CD4-positive, alpha-beta T cell treated with Interleukin-4 for 4 hours (primary cell): ENCODE results near the gene IL1RAPL1.
"Not testable (repeated sequence)": the region's sequence is repeated elsewhere in the genome, so short reads cannot be mapped to it uniquely, and the experiment has no call there.

Experiments
- DNase-seq: peaks from one replicate; pipeline ENCODE4 v3.0.0-alpha.2; 2020

IL1RAPL1 gene

DNA sequence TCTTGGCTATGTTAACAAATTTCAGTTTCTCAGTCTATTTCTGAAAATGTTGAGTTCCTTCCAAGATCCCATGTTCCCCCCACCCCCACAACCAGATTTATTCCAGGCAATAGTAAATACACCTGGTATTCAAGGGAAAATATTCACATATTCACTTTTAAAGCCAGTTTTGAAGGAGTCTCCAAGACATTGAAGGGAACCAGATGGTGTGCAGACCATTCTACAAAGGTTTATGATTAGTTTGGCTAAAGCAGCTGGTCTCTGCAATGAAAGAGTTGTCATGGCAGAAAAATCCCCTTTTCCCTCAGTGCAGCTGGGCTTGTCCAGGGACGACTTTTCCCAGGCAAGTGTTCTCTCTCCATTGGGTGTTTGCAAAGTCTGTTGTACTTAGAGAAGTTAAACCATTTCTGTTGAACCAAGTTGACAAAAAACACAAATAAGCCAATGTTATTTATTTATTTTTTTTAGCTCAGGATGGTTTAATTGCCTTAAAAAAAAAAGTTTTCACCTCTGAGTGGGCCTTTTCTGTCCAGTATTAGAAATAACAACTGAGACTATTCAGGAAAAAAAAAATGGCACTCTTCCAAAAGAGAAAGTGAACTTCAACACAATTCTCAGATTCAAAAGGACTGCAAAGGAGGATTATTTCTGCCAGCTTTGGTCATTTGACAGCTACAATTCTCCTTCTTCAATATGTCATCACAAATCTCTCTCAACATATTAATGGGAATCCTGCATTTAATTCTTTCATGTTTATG is 410.6 kb downstream of the IL1RAPL1 start:
- no peak for DNase-seq

DNA sequence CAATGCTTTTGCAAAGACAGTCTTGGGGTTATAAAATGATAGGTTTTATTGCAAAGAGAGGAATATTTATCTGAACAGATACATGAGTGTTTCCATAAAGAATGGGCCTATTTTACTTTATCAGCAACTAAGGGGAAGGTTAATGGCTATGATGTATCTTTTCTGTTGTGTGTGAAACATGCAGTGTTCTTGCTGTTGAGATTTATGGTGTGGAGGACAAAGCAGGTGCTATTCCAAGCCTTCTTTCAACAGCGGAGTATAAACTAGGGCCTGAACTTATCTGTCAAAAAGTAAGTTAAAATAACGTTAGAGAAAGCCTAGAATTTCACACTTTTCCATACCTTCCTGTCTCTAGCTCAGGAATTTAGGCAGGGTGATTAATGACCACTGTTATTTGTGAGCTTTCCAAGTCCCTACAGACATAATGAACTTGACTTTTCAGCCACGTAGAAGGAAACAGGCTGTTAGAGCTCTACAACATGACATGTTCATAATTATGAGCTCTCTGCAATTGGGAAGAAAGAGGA is 411.4 kb downstream of the IL1RAPL1 start:
- no peak for DNase-seq

DNA sequence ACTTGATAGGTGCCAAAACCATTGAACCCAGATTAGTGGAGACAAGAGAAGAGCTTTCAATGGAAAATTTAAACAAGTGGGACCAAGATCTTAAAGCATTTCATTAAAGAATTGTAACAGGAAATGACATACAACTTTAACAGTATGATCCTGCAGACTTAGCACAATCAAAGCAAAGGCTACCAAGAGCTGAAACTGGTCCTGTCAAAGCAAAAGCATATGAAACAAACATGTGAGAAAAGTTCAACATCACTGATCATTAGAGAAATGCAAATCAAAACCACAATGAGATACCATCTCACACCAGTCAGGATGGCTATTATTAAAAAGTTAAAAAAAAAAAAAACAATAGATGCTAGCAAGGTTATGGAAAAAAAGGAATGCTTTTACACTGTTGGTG is 425.6 kb downstream of the IL1RAPL1 start:
- no peak for DNase-seq

DNA sequence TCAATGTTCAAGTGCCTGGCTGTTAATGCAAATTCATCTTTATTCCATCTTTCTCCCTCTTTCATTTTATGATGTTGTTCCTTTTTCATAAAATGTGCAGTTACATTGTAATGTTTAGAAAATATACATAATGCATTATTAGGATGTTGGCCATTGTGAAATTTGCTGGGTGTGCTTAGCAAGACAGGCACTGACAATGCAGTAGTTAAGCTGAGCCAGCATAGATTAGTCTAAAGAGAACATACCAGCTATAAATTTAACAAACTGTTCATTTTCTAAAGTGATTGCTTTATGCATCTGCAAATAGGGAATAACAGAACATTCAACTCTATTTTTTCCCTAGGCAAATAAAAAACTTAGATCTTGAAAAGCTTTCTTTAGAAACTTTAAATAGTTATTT is 436.0 kb downstream of the IL1RAPL1 start:
- DNase-seq: no peak

DNA sequence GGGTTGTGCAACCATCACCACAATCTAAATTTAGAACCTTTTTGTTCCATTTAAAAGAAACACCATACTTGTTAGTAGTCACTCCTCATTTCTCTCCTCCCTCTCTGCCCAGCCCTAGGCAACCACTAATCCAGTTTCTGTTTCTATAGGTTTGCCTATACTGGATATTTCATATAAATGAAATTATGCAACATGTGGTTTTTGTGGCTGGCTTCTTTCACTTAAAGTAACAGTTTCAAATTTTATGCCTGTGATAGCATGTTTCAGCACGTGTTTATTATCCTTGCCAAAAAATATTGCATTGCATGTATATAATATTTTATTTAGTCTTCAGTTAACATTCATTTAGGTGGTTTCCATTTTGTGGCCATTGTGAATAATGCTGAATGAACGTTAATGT is 437.6 kb downstream of the IL1RAPL1 start:
- no peak for DNase-seq

DNA sequence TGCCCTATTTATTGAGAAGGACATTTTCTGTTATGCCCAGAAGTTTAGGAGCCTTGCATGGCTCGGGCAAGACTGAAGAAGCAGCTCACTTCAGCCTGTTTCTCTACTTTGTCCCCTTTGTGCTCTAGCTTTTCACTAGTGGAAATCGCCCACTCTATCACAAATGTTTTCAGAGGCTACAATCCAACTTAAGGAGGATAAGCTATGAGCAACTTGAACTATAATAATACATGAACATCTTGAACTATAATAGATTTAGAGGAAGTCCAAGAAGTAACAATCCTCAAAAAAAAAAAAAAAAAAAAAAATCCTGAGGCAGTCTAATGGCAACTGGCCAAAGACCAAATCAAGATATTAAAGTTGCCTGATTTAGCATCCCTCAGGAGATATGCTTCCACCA is 452.3 kb downstream of the IL1RAPL1 start:
- no peak for DNase-seq

DNA sequence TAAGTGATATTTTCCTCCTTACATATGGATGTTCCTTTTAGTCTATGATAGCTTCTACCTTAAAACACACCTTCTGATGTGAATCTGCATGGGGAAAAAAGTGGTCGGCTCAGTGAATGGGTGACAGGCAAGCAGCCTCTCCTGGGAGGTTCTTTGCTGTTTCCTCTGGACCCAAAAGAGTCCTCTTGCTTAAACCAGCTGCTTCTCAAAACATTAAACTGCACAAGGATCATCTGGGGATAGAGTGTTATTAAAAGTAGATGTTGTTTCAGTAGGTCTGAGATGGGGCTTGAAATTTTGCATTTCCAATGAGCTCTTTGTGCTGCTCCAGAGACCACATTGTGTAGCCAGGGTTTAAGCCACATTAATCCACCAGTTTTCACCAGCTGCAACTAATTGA is 452.9 kb downstream of the IL1RAPL1 start:
- no peak for DNase-seq

DNA sequence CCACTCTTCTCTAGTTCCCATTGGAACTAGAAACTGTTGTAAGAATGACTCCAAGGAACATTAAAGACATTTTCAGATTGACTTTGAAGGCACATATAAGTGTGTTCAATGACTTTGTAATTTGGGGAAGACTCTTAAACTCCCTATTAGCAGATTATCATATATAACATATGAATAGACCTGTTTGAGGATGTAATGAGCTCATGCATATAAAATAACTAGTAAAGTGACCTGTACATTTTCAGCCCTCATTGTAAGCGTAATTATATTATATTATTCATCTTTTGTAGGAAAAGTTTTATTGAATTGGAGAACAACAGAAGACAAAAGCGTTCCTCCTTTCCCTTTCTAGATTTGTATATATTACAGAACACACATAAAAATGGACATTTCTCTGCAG is 455.1 kb downstream of the IL1RAPL1 start:
- no peak for DNase-seq

DNA sequence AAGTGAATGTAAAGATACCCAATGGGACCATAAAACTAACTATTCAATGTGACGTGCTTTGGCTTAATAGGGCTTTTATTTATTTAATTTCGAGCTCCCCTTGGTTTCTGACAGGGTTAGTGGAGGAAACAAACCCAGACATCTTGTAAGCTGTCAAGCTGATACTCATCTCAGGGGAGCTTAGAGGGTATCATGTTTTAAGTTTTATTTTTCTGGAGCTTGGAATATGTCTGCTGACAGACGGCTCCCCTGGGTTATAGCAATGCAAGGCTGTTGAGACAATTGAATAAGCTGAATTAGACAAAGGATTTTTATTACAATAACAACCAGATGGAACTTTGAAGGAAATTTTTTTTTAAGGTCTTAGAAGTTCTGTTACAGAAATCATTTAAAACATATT is 456.5 kb downstream of the IL1RAPL1 start:
- DNase-seq: no peak

DNA sequence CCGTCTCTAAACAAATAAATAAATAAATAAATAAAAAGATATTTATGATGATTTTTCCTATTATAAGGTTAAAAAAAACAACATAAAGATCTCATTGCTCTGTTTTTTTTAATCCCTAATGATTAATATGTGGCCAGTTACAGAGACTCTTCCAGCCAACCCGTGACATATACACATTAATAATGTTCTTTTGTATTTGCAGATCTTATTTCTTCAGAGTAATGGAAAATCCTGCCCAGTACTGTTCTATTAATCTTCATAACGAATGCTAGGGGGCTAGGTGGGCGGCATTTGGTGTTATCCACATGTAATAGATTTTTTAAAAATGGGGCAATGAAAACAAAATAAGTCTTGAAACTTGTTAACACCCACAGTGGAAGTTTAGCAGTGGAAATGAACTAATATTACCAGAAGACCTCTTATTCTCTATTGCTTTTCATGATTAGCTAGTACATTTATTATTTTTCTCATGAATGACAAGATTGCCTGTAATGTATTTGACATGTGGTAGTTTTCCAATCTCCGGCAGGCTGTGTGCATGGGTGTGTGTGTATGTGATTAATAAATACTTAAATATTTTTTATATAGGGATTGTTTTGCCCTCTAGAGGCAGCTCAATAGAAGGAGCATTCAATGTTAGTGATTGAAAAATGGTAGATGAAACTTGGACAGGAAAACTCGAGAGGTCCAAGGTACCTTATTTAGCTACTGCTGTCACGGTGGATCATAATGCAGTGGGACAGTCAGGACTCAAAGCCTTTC is 457.4 kb downstream of the IL1RAPL1 start:
- DNase-seq: no peak

DNA sequence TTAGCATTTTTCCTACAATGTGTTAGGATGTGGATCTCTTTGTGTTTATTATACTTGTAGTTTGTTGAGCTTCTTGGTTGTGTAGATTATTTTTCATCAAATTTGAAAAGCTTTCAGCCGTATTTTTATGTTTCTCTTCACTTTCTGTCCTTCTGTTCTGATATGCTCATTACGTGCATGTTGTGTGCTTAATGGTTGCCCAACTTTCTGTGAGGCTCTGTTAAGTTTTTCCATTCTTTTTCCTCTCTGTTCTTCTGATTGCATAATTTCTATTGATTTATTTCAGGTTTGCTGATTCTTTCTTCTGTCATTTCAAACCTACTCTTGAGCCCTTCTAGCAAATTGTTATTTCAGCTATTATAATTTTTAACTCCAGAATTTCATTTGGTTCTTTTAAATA is 478.2 kb downstream of the IL1RAPL1 start:
- no peak for DNase-seq

DNA sequence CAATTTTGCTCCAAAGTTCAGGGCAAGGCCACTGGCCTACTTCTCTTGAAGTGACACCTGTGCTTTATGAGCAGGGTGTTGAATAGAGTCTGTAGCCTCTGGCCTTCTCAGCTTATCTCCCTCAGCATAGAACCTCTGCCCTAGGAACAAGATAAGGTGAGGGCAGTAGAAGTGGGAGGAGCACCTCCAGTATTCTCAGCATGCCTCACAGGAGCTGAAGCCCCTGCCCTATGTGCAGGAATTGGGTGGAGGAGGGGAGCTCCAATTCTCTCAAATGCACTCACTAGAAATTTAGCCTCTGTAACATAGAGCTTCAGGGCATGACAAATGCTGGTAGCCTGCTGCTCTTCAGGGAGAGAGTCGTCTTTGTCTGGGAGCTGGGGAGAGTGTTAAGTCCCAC is 479.3 kb downstream of the IL1RAPL1 start:
- no peak for DNase-seq

DNA sequence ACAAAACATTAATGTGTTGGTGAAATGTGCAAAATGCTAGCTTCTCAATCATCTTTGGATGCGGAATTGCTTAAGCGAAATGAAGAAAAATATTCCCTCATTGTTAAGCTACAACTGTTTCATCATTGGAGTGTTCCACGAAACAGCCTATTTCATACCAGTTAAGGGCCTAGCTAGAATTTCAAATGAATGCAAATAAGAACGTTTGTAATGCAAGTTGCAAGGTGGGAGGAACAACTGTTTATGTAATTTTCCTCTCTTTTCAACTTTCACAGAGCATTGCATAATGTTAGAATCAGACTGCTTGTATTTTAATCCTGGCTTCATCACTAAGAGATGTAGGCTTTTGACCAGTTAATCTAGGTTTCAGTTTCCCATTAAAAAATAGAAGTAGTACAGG is 480.1 kb downstream of the IL1RAPL1 start:
- no peak for DNase-seq

DNA sequence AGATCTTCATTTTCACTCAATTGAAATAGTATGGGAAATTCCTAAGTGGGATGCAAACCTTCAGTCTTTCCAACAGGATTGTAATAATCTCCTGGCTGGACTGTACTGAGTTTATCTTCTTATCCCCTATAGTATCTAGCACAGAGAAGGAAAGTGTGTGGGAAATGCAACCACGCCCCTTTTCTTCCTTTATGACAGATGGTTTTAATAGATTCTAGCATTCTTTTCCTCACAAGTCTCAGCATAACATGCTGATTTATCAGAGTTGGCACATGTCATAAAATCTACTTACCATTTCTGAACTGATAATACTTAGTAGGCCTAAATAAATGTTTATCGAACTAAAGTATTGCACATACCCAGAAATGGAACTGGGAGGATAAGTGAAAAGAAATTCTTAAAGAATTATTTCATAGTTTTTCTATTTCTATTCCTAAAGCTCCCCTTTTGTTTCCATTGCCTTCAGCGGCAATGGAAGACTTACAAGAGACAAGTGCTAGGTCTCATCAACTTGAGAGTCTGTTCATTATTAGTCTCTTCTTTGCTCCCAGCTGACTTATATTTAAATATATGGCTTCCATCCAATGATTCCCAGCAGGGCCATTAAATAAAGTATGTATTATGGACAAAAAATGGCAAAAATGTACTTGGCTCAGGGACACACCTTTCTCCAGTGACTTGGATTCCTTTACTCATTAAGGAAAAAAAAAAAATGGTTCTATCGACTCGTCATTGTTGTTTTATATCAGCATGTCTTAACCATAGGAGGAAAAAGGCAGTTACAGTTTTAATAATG is 484.5 kb downstream of the IL1RAPL1 start:
- no peak for DNase-seq

DNA sequence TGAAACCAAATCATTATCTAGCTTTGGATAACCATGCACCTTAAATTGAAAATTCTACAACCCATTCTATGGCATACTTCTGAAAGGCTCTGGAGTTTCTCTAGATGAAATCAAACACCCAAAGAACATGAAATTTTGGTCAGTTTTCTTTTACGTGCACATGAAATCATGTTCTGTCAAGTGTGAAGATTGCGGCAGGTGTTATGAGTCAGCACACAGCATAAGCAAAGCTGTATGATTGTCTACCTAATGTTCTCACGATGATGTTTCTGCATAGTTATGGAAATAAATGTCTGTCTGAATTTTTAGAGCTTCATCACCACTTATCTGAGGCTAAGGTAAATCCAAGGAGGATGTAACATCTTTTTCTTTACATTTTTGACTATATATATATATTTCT is 495.3 kb downstream of the IL1RAPL1 start:
- no peak for DNase-seq

DNA sequence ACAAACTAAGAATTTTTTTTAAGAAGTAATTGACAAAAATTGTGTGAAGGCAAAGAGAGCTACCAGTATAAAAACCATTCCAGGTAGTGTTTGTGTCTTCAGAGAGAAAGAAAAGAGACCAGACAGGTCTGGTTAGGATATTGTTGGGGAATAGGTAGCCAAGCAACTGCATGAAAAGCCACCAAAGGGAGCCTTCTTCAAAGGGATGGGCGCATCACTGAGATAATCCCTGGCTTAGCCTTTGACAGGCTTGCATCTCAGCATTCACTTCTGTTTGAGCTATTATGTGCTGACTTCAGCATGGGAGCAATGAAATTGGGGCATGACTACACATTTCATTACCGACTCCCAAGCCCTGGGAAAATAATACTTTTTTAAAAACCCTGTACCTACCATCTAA is 496.6 kb downstream of the IL1RAPL1 start:
- DNase-seq: no peak

DNA sequence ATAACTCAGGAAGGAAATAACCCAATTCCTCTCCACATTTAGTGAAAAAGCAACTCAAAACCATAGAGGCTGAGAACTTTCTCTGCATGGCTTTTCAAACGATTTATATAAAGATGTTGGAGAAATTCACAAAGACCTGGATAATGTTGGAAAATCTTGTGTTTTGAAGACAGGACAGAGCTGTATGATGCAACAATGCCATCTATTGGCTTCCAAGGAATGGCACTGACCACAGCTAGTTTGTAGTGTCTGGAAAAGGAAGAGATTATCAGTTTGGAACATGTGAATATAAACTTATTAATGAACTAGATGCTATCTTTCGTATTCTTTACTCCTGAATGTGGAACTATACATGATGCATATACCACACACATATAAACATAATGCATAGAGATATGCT is 503.6 kb downstream of the IL1RAPL1 start:
- DNase-seq: no peak

DNA sequence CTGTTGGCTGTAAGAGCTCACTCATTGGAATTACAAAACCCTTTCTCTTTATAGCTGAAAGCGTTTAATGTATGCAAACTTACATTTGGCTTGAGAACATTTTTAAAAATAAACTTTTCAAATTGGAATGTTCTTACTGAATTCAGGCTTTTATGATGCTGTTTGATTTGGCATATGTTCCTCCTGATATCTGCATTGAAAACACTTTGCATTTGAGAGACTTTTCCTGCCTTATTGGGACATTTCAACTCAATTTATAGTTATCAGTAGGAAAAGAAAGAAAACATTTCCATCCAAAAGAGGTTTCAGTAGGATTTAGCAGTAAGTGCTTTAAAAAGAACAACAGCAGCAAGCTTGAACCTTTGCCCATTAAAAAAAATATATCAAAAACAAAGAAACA is 520.0 kb downstream of the IL1RAPL1 start:
- no peak for DNase-seq

DNA sequence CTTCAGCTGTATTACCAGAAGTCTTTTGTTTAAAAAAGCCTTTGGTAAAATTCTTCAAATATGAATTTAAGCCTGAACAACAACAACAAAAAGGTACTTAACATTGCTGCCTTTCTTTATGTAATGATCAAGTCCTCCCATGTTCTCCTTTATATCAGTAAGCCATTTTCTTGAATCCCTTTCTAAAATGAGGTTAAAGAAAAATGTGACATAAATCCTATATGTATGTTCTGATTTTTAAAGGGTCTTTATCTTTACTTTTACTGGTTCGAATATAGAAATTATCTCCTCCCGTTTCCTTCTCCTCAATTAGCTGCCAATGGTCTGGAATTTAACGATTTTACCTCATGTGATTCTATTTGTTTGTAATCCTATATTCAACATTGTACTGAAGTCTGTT is 522.8 kb downstream of the IL1RAPL1 start:
- no peak for DNase-seq

DNA sequence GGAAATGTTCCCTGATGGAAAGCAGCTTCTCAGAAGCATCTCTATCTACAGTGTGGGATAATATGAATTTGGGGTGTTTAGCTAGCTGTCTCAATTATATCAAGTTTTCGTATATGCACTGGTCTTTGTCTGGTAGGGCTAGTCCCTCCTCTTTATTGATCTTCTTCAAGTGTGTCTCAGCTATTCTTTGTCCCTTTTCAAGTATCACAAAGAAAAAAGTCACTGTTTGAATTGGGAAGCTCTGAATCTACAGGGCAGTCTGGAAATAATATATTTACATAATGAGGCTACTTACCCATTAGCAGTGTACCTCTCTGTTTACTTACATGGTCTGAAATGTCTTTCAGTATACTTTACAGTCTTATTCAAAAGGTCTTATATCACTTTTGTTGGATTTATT is 526.0 kb downstream of the IL1RAPL1 start:
- DNase-seq: no peak

DNA sequence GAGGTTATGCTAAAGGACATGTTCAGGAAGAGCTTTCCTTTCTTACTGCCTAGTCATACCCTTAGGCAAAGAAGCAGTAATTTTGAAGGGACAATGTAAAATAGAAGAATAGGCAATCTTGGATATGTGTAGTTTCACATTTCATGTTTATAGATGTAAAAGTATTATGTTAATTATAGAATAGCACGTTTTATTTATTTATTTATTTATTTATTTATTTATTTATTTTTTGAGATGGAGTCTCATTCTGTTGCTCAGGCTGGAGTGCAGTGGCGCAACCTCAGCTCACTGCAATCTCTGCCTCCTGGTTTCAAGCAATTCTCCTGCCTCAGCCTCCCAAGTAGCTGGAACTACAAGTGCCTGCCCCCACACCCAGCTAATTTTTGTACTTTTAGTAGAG is 535.6 kb downstream of the IL1RAPL1 start:
- DNase-seq: not testable (repeated sequence)

DNA sequence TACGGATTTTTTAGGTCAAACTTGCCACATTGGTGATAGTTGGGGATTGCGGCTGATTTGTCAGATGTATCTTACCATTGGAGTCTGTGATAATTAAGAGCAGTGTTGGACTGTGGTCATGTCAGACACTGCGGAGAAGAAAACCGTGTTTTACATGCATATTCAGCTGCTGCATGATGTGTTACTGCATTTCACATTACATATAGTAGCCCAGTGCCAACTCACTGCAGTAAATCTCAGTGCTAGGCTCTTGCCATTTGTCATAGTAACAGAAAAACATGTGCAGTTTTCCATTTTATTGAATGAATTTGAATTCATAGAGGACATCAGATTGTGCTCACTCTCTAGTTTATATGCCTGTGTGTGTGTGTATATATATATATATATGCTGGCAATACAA is 543.7 kb downstream of the IL1RAPL1 start:
- no peak for DNase-seq

DNA sequence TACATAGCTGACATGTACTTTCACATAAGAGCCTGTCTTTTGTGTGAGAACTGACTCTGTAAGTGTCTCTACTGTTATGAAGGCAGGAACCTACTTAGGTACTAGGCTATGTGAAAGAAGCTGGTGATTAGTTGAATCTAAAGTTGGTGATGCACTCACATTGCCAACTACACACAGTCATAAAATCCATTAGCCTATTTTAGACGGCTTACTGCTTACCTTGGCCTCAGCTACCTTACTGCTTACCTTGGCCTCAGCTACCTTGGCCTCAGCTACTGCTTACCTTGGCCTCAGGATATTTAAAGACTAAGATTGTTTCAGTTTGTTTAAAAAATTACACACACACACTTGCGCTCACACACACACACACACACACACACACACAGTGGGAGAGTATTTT is 549.7 kb downstream of the IL1RAPL1 start:
- no peak for DNase-seq

DNA sequence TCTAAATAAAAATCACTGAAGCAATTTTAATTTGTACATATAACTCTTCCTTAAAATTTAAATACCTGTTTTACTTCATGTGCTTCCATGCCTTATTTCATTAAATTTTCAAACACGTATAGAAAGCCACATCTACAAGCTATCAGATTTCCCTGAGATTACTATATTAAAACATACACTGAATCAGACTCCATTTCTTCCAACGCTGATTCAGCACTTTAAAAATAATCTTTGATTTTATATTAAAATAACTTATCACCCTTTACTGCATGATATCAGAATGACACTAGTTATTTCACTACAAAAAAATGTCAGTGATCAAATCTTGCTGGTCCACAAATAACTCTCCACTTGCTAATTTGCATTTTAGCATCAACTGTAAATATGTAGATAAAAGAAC is 550.8 kb downstream of the IL1RAPL1 start:
- DNase-seq: no peak
